GM19043 (cell line): Measurements from ENCODE around the gene METRNL.
"Not testable (repeated sequence)": the region's sequence is repeated elsewhere in the genome, so short reads cannot be mapped to it uniquely, and the experiment has no call there.

ENCODE experiments used
- ATAC-seq: cut with Tn5 transposase; IDR thresholded peaks from one replicate; pipeline ENCODE4 v1.9.1; 2021; ENCODE audit warnings: low read depth; ENCODE audit not compliant: unreplicated experiment

Gene METRNL

GRCh38 chr17:83133302-83134121, 54.1 kb downstream of the METRNL start:
- ATAC-seq: no peak

- not testable (repeated sequence) for ATAC-seq
Measured at GRCh38 chr17:83134456-83134855, 55.0 kb downstream of the METRNL start.

GRCh38 chr17:83135692-83136091, 56.3 kb downstream of the METRNL start:
- no peak for ATAC-seq

- no peak for ATAC-seq
Measured at GRCh38 chr17:83136156-83136555, 56.7 kb downstream of the METRNL start.

GRCh38 chr17:83136931-83137330, 57.5 kb downstream of the METRNL start:
- ATAC-seq: no peak

GRCh38 chr17:83137523-83137922, 58.1 kb downstream of the METRNL start:
- ATAC-seq: no peak

- no peak for ATAC-seq
Measured at GRCh38 chr17:83138820-83139219, 59.4 kb downstream of the METRNL start.

GRCh38 chr17:83139541-83140248, 60.3 kb downstream of the METRNL start:
- not testable (repeated sequence) for ATAC-seq

- ATAC-seq: not testable (repeated sequence)
Measured at GRCh38 chr17:83140249-83140566, 60.8 kb downstream of the METRNL start.

- ATAC-seq: no peak
Measured at GRCh38 chr17:83142619-83143018, 63.2 kb downstream of the METRNL start.

GRCh38 chr17:83143817-83144231, 64.4 kb downstream of the METRNL start:
- no peak for ATAC-seq
